Measurements from ENCODE around the gene KLK4. TPM values are rescaled to one million over a fixed set of nuclear protein-coding genes. Genes with fewer than 3 reads are reported as not detected.

KLK4 gene
- total RNA-seq: not detected in 2 replicates

GRCh38 chr19:50911206-50912101 is at the start of gene KLK4:
Gene KLK4 (minus strand): TSS chr19:50911395. CDS start chr19:50910738, 657 bp downstream.

GRCh38 chr19:50952910-50953309 is 41.7 kb upstream of the KLK4 start, which contains the start of gene KLK5:
Gene KLK5 (minus strand): TSS chr19:50953038. CDS start chr19:50952657, 381 bp downstream.

GRCh38 chr19:50873056-50873455 is 38.1 kb downstream of the KLK4 start, which contains the start of gene KLK2:
Gene KLK2 (plus strand): TSS chr19:50873439. CDS start chr19:50873474, 35 bp downstream.

Other genes starting within 250 kb of the KLK4 start
- 1.5 and 2.9 TPM in 2 replicates for gene SHANK1, start 191.6 kb downstream of the KLK4 start, total RNA-seq
- gene CLEC11A, start 188.0 kb downstream of the KLK4 start, total RNA-seq: 5.1 and 8.0 TPM in 2 replicates
- gene GPR32, start 140.9 kb downstream of the KLK4 start, total RNA-seq: not detected in 2 replicates
- not detected in 2 replicates for gene ACP4, start 121.0 kb downstream of the KLK4 start, total RNA-seq
- gene KLK1, start 87.6 kb downstream of the KLK4 start, total RNA-seq: not detected in 2 replicates
- 0.13 TPM in 1 of 2 replicates, not detected in the other for gene KLK15, start 77.8 kb downstream of the KLK4 start, total RNA-seq
- gene KLK3, start 56.5 kb downstream of the KLK4 start, total RNA-seq: not detected in 2 replicates
- not detected in 2 replicates for gene KLK2, start 38.0 kb downstream of the KLK4 start, total RNA-seq
- gene KLK5, start 41.6 kb upstream of the KLK4 start, total RNA-seq: not detected in 2 replicates
- 0.14 TPM in 1 of 2 replicates, not detected in the other for gene KLK6, start 58.2 kb upstream of the KLK4 start, total RNA-seq
- not detected in 2 replicates for gene KLK7, start 72.5 kb upstream of the KLK4 start, total RNA-seq
- gene KLK8, start 90.2 kb upstream of the KLK4 start, total RNA-seq: not detected in 2 replicates
- not detected in 2 replicates for gene KLK10, start 108.3 kb upstream of the KLK4 start, total RNA-seq
- gene KLK11, start 115.2 kb upstream of the KLK4 start, total RNA-seq: not detected in 2 replicates
- gene KLK12, start 123.6 kb upstream of the KLK4 start, total RNA-seq: not detected in 2 replicates
- not detected in 2 replicates for gene KLK13, start 153.7 kb upstream of the KLK4 start, total RNA-seq
- gene KLK14, start 171.5 kb upstream of the KLK4 start, total RNA-seq: not detected in 2 replicates
- 4.3 and 5.0 TPM in 2 replicates for gene CTU1, start 197.0 kb upstream of the KLK4 start, total RNA-seq
- not detected in 2 replicates for gene SIGLEC9, start 213.5 kb upstream of the KLK4 start, total RNA-seq
- gene SIGLEC7, start 230.9 kb upstream of the KLK4 start, total RNA-seq: not detected in 2 replicates

All from thoracic aorta endothelial cell (primary cell).